Activated CD8-positive, alpha-beta memory T cell treated with anti-CD3 and anti-CD28 coated beads for 36 hours (primary cell): Measurements from ENCODE around the gene ITGB1BP1. TPM values are rescaled to one million over a fixed set of nuclear protein-coding genes. Genes with fewer than 3 reads are reported as not detected.

Experiments used
- CTCF ChIA-PET: fragments of 350-600 bp; sonication (Branson Sonifier 250); formaldehyde crosslinking; loops from one replicate; lab custom pipeline; 2021; ENCODE audit warnings: antibody characterized with exemption; lab: Charles Lee
- POLR2A ChIA-PET: fragments of 350-600 bp; sonication (Branson Sonifier 250); formaldehyde crosslinking; loops from one replicate; lab custom pipeline; 2021; ENCODE audit warnings: antibody characterized with exemption; lab: Charles Lee
- total RNA-seq, 2 experiments: library from RNA; stranded (reverse); gene quantifications; one replicate each; pipeline ENCODE4 v1.2.3, GENCODE V29; 2021

The ITGB1BP1 gene, protein sequence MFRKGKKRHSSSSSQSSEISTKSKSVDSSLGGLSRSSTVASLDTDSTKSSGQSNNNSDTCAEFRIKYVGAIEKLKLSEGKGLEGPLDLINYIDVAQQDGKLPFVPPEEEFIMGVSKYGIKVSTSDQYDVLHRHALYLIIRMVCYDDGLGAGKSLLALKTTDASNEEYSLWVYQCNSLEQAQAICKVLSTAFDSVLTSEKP
- 100 to 1,000 TPM; 176 to 196 TPM for total RNA-seq

DNA sequence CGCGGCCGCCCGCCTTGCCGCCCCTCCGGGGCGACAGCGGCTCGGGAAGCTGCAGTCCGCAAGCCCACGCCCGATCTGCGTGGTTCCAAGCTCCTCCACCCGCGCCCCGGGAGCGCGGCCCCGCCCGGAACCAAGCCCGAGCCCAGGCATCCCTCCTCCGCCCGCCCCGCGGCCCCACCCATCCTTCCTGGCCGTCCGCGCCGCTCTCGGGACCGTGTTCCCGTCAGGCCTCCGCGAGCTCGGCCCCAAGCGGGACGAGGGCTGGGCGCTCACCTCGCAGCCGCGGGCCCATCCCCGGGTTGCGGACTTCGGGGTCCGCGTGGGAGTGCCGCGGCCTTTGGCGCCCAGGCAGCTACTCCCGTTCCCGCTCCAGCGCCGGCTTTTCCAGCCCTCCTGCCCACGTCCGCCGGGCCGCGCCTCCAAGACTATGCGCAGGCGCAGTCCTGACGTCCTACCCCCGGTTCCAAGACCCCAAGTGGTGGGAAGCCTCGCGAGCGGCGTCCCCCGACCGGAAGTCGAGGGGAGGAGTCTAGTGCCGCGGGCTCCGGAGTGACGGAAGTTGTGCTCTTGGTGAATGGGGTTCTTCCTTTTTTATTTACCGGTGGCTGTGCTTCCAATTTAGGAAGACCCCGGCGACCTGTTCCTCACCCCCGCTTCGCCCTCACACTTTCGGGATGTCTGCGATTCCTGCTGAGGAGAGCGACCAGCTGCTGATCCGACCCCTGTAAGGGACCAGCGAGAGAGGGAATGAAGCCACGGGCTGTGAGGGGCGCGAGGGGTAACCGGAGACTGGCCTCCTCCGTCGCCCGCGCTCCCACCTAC, at the start of gene ITGB1BP1, which contains the start of gene CPSF3:
ITGB1BP1 (minus strand) TSS at position 429 of the 822 bp plus-strand sequence. CDS start 4,831 bp downstream, outside the sequence.
CPSF3 (plus strand) TSS at position 555 of the 822 bp plus-strand sequence; CDS start at position 675, 120 bp downstream.
- CTCF ChIA-PET: interaction anchor here (0.7 to 2.2 kb wide), 2 partner anchors 51 to 282 kb away, joined by 3 to 9 read pairs; partner anchors contain the start of gene IAH1
- POLR2A ChIA-PET: interaction anchor here (0.6 to 2.3 kb wide), 4 partner anchors 11 to 132 kb away, joined by 3 to 10 read pairs (median 6); partner anchors contain the start of gene ADAM17

DNA sequence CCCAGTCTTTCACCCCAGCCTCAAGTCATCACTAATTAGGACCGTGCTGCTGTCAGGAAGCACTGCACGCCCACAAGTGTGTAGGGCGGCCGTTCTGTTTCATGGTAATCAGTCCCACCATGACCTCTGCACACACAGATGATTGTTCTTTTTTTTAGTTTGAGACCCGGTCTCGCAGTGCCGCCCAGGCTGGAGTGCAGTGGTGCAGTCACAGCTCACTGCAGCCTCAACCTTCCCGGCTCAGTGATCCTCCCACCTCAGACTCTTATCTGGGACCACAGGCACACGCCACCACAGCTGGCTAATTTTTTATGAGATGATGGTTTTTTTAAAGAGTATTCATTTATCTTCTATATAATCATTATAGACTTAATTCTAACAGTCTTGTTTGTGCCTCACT, 49.2 kb upstream of the ITGB1BP1 start:
- CTCF ChIA-PET: no interaction called here
- POLR2A ChIA-PET: no interaction called here

DNA sequence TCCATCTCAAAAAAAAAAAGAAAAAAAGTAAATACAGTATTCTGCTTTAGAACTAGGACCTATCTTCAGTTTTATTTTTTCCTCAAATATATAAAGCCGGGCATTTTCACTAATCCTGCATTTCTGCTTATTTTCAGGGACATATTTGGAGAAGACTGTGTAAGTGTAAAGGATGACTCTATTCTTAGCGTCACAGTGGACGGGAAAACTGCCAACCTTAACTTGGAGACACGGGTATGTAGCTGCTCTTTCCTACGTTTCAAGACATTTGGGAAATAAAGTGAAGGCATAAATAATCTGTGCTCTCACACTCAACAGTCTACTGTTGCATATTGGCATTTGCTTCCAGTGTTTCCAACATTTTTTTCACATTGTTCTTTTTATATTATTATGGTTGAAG, 47.9 kb upstream of the ITGB1BP1 start:
- ChIA-PET CTCF (no interaction called here), POLR2A (no interaction called here)

DNA sequence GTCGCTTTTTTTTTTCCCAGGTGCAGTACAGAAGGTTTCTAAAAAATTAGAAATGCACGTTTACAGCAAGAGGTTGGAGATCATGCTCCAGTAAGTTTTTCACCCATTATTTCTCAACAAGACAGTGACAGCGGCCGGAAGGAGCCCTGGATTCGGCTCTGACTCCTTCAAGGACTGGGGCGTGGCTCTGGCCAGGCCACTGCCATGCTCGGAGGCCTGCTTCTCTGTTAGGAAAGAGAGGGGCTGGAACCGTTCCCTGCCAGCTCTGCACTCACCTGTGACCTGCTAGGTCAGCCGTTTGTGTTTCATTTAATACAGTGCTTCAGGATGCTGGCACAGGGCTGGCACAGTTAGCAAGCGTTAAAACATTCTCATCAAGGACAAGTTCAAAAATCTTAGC, 44.4 kb upstream of the ITGB1BP1 start:
- CTCF ChIA-PET: no interaction called here

DNA sequence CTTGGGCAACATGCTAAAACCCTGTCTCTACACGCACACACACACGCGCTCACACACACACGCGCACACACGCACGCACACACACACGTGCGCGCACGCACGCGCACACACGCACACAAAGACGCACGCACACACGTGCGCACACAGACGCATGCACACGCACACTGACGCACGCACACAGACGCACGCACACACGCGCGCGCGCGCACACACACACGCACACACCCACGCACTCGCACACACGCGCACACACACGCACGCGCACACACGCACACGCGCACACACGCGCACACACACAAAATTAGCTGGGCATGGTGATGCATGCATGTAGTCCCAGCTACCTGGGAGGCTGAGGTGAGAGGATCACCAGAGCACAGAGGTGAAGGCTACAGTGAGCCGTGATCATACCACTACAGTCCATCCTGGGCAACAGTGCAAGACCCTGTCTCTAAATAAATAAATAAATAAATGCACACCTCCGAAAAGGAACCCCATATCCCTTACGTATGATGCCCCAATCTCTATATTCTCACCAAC, 42.9 kb upstream of the ITGB1BP1 start:
- ChIA-PET CTCF (no interaction called here), POLR2A (no interaction called here)

More for the DNA sequence above, 44.4 kb upstream of the ITGB1BP1 start:
- POLR2A ChIA-PET: no interaction called here

DNA sequence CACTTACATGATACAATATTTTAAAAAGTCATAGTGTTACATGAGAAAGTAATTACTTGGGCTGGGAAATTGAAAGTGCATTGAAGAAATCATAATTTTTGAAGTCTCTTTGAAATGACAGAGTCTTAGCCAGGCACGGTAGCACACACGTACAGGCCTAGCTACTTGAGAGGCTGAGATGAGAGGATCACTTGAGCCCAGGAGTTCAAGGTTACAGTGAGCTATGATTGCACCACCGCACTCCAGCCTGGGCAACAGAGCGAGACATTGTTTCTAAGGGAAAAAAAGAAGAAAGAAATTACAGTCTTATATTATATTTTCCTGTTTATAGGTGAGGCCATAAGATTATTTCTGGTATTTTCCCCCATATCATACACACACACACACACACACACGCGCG, 41.8 kb upstream of the ITGB1BP1 start:
- ChIA-PET POLR2A (no interaction called here), CTCF (no interaction called here)

DNA sequence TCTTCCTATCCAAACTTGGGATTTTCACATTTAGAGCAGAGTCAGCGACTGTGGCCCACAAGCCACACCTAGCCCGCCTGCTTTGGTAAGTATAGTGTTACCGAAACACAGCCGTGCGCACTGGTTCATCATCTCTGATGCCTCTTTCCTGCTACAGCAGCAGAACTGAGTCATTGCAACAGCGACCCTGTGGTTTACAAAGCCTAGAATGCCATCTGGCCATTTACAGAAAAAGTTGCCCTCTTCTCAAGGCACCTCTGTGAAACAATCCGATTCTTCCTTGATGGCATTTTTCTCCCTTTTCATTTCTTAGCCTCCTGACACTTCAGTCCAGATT, 40.3 kb upstream of the ITGB1BP1 start:
- ChIA-PET CTCF (no interaction called here), POLR2A (interaction anchor here (1.3 kb wide), 1 partner anchor 10 kb away, joined by 3 read pairs; no protein-coding TSS in a partner anchor)

DNA sequence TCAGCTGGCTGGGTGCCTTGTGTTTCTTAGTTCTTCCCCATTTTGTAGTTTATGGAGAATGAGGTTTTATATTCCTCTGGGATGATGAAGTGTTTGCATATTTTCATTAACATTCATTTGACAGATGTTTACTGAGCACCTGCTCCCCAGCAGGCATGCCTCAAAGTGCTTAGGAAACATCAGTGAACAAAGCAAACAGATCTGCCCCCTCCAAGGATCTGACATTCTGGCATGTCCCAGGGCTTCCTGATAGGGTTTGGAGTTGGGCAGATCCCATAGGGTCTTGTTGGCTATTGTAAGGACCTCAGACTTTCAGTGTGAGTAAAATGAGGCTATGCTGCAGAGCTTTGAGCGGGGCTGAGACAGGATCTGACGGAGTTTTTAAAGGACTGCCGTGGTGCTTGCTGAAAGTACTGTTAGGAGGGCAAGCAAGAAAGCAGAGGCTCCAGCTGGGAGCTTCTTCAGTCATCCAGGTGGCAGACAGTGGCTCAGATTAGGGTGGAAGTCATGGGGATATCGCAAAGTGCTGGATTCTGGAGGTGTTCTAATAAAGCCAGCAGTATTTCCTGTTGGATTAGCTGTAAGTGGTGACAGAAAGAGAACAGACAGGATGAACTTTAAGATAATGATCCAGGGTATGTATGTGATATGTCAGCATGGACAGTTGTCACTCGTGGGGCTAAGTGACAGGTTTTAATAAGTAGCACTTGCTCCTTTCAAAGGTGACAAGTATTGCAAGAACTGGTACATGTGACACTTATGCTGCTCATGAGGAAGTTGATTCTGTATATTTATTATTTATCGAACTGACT, 39.8 kb upstream of the ITGB1BP1 start:
- CTCF ChIA-PET: interaction anchor here (0.6 kb wide), 1 partner anchor 98 kb away, joined by 3 read pairs; no protein-coding TSS in a partner anchor
- POLR2A ChIA-PET: interaction anchor here (1.3 kb wide), 1 partner anchor 10 kb away, joined by 3 read pairs; no protein-coding TSS in a partner anchor

DNA sequence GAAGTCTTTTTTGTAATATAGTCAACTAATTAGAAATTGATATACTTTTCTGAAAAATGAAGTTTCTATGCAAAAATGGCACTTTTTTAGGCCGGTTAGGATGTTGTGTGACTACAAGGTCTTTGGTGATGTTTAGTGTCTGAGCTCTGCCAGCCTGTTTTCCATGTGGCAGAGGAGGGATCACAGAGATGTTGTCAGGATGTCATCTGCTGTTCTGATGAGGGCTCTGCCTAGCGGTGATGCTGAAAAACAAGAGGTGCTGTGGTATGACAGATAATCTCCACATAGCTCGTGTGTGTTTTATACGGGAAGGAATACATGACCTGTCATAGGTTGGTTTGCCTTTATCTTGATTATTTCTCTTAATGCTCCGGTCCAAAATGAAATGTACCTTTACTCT, 39.0 kb upstream of the ITGB1BP1 start:
- POLR2A ChIA-PET: interaction anchor here (1.3 kb wide), 1 partner anchor 11 kb away, joined by 3 read pairs; no protein-coding TSS in a partner anchor
- CTCF ChIA-PET: no interaction called here

DNA sequence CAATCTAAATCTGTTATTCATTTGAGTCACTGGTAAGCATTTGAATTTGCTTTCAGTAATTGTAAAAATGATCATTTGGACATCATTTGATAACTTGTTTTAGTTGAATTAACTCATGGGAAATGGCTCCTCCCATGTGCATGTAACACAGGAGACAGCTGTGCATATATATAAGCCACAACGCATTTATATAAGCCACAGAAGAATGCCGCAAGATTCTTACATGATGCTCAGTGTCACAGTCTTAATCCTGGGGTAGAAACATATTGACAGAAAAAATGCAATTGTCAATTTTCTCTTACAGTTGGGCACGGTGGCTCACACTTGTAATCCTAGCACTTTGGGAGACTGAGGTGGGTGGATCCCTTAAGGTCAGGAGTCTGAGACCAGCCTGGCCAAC, 37.8 kb upstream of the ITGB1BP1 start:
- POLR2A ChIA-PET: no interaction called here
- CTCF ChIA-PET: interaction anchor here (0.6 kb wide), 1 partner anchor 90 kb away, joined by 3 read pairs; no protein-coding TSS in a partner anchor

DNA sequence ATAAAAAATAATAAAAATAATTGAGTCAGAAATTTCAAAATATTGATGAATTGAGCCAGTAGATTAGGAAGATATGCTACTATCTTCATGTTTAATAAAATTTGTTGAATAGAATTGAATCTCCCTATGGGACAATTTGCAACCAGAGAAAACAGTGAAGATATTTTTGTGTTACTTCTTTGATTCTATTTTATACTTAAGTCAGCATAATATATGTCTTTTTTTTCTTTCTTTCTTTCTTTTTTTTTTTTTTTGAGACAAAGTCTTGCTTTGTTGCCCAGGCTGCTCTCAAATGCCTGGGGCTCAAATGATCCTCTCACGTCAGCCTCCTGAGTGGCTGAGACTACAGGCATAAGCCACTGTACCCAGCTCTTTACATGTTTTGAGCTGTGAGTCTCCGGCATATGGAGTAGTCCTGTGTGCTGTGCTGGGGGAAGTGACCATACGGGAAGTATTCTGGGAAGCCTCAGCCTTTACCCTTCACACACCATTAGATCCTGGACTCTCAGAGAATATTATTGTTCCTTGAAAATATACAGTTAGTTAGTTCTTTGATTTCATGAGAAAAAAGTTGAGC, 37.2 kb upstream of the ITGB1BP1 start:
- CTCF ChIA-PET: interaction anchor here (0.6 kb wide), 1 partner anchor 90 kb away, joined by 3 read pairs; no protein-coding TSS in a partner anchor

DNA sequence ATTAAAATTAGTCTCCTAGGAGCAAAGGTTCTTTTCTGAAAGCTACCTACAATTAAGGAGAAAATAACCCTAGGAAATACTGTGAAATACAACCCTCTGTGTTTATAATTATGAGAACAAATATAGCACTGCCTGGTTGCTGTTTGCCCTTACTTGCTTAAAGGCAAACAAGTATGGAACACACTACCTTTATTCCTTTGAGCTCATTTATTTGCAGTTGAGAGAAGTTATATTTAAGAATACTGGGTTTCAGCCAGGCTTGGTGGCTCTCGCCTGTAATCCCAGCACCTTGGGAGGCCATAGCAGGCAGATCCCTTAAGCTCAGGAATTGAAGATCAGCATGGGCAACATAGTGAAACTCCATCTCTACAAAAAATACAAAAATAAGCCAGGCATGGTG, 27.9 kb upstream of the ITGB1BP1 start:
- POLR2A ChIA-PET: interaction anchor here (0.5 to 0.7 kb wide), 2 partner anchors 25 to 530 kb away, joined by 3 to 9 read pairs; no protein-coding TSS in a partner anchor
- CTCF ChIA-PET: no interaction called here

More for the DNA sequence above, 37.2 kb upstream of the ITGB1BP1 start:
- POLR2A ChIA-PET: no interaction called here

DNA sequence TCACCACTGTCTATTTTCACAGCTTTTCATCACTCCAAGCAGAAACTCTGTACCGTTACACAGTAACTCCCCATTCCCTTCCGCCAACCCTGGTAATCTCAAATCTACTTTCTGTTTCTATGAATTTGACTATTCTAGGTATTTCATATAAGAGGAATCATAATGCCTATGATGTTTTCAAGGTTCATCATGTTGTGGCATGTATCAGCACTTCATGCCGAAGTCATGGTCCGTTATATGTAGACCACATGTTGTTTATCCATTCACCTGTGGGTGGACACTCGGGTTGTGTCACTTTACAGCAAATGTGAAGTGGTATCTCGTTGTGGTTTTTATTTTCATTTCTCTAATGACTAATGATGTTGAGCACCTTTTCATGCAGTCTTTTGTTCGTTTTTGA, 21.8 kb upstream of the ITGB1BP1 start:
- POLR2A ChIA-PET: no interaction called here
- CTCF ChIA-PET: no interaction called here

DNA sequence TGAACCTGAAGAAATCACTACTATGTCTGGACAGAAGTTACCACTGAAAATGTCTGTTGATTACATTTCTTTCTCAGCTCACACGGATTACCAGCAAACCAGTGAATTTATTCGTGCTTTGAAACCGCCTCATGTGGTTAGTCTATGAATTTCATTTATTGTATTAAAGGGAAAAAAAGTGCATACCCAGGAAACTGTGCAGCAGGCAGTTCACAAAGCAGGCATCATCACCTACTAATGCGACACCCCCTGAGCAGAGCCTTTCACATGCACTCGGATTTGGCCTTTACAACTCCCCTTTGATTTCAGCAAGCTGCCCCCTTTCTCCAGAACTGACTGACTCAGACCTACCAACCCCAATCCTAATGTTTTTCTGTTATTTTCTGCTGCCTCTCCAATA, 20.2 kb upstream of the ITGB1BP1 start:
- POLR2A ChIA-PET: no interaction called here
- CTCF ChIA-PET: no interaction called here

DNA sequence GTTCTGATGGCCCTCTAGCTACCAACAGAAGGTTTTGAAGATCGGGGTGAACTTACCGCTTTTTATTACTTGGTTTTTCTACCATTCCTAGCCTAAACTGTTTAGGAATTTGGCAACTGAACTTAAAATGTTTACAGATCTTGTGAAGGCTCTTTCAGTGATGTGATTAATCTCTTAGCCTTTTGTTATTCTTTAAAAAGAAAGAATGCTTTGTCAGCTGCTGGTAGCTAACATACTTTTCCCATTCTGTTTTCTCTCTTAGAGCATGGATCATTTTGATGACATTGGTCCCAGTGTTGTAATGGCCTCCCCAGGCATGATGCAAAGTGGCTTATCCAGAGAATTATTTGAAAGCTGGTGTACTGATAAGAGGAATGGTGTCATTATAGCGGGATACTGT, 18.2 kb upstream of the ITGB1BP1 start:
- ChIA-PET CTCF (no interaction called here), POLR2A (no interaction called here)

DNA sequence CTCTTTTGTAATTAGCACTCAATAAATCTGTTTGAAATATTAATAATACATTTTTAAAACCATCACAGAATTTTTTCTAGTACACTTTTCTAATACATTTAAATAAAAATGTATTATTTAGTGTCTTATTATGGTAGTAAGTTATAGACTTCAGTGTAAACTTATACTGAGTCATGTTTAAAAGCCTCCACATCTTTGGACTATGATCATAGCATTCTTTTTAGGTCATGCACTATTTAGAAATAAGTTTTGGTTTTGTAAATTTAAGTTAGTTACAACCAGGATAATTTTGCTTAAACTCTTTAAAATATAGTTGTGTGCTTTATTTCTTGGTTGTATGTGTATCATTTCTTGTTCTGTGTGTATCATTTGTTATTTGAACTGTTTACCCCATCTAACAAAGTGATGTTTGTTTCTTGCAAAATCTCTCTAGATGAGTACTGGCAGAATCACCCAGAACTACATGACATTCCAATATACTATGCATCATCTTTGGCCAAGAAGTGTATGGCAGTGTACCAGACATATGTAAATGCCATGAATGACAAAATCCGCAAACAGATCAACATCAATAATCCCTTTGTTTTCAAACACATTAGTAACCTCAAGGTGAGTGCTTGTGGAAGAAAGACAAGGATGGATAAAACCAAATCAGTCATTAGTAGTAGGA, 16.9 kb upstream of the ITGB1BP1 start:
- CTCF ChIA-PET: no interaction called here
- POLR2A ChIA-PET: interaction anchor here (0.5 kb wide), 1 partner anchor 33 kb away, joined by 3 read pairs; no protein-coding TSS in a partner anchor

DNA sequence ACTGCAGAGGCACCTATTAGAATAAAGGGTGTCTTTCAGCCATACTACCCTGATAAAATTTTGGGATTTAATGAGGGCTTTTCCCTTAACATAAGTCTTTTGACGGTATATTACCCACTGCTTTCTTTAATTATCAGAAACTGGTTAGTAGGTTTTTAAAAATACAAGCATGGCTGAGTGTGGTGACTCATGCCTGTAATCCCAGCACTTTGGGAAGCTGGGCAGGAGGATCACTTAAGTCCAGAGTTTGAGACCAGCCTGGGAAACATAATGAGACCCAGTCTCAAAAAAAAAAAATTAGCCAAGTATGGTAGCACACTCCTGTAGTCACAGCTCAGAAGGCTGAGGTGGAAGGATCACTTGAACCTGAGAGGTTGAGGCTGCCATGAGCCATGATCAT, 16.2 kb upstream of the ITGB1BP1 start:
- POLR2A ChIA-PET: no interaction called here
- CTCF ChIA-PET: no interaction called here

DNA sequence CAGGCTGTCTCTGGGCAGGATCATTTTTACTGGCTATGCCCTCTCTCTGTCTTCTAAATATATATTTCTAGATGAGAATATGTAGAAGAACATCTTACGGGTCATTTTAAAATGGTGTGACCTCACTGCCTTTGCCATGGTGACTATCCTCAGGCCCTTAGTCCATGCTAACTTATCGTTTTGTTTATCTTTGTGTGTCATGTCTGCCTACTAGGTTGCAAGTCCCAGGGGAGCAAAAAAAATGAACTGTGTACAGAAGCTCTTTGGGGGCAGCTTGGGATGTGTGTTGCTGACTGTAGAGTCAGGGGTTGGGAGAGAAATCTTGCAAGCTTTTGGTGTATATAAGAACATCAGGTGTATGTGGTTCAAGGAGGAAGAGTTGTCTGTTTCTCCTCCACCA, 11.2 kb upstream of the ITGB1BP1 start:
- CTCF ChIA-PET: no interaction called here

More for the DNA sequence above, 11.2 kb upstream of the ITGB1BP1 start:
- POLR2A ChIA-PET: interaction anchor here (0.7 kb wide), 1 partner anchor 108 kb away, joined by 3 read pairs; no protein-coding TSS in a partner anchor
